ENCODE data around the gene CD36. TPM values are rescaled to one million over a fixed set of nuclear protein-coding genes. Genes with fewer than 3 reads are reported as not detected.

CD36 gene
- total RNA-seq, 3 donors from 2014 or later (not counting 1 experiment from before 2014, with no cell fraction given): 5.5 to 7.0 (median 6.0) TPM

- no peaks in the 10 kb centered on the region for H3K27me3 ChIP-seq (ENCODE audit: control insufficient read depth, insufficient read depth, low read length)
- WGBS (ENCODE audit: insufficient coverage): 0% methylated on average over 1 of the region's 1 CpG
- no peaks in the 10 kb centered on the region for H3K27me3 Mint-ChIP-seq (ENCODE audit: low read depth in 2 of 2)
- H3K9me3 ChIP-seq (ENCODE audit: control insufficient read depth, insufficient read depth, low read length): no peaks in the 10 kb centered on the region
- no peak overlapping the region for H3K4me3 ChIP-seq (ENCODE audit: low read length)
- H3K4me3 Mint-ChIP-seq: no peak overlapping the region
- no peaks in the 10 kb centered on the region for H3K4me1 Mint-ChIP-seq
- no peak overlapping the region for H3K27ac Mint-ChIP-seq
- no peak for TF ChIP-seq CTCF (IDR thresholded peaks at IDR 0.05)
- no peak for ATAC-seq
- peaks cover 0 to 2% of the 10 kb centered on the region in 2 donors for H3K9me3 Mint-ChIP-seq
- no peaks in the 10 kb centered on the region for H3K4me1 ChIP-seq (ENCODE audit: control insufficient read depth, insufficient read depth, low read length)
- H3K27ac ChIP-seq (ENCODE audit: low read length): no peak overlapping the region
- no peaks in the 10 kb centered on the region for H3K36me3 ChIP-seq (ENCODE audit: control insufficient read depth, insufficient read depth, low read length)
- DNase-seq: no peak
- no peaks in the 10 kb centered on the region for H3K36me3 Mint-ChIP-seq
- intact Hi-C loops (cut with micrococcal nuclease): no loop called here
These were observed 6.3 kb upstream of the CD36 start for GRCh38 chr7:80632139-80632538.

GRCh38 chr7:80632819-80633218, 5.6 kb upstream of the CD36 start:
- H3K36me3 Mint-ChIP-seq: no peaks in the 10 kb centered on the region
- WGBS (ENCODE audit: insufficient coverage): 83% methylated on average over 2 of the region's 3 CpGs
- DNase-seq (no peak), ATAC-seq (no peak)
- H3K4me1 ChIP-seq (ENCODE audit: control insufficient read depth, insufficient read depth, low read length): no peaks in the 10 kb centered on the region
- H3K9me3 ChIP-seq (ENCODE audit: control insufficient read depth, insufficient read depth, low read length): no peaks in the 10 kb centered on the region
- intact Hi-C loops (cut with micrococcal nuclease): no loop called here
- H3K4me1 Mint-ChIP-seq: no peaks in the 10 kb centered on the region
- H3K27ac Mint-ChIP-seq: no peak overlapping the region
- TF ChIP-seq CTCF (IDR thresholded peaks at IDR 0.05): no peak
- no peaks in the 10 kb centered on the region for H3K27me3 ChIP-seq (ENCODE audit: control insufficient read depth, insufficient read depth, low read length)
- H3K9me3 Mint-ChIP-seq: peaks cover 0 to 2% of the 10 kb centered on the region in 2 donors
- no peak overlapping the region for H3K4me3 Mint-ChIP-seq
- no peak overlapping the region for H3K4me3 ChIP-seq (ENCODE audit: low read length)
- H3K27me3 Mint-ChIP-seq (ENCODE audit: low read depth in 2 of 2): no peaks in the 10 kb centered on the region
- H3K27ac ChIP-seq (ENCODE audit: low read length): no peak overlapping the region
- no peaks in the 10 kb centered on the region for H3K36me3 ChIP-seq (ENCODE audit: control insufficient read depth, insufficient read depth, low read length)

GRCh38 chr7:80634505-80634904, 3.9 kb upstream of the CD36 start:
- Histone ChIP-seq H3K27me3 (ENCODE audit: control insufficient read depth, insufficient read depth, low read length) (no peaks in the 10 kb centered on the region), H3K36me3 (ENCODE audit: control insufficient read depth, insufficient read depth, low read length) (no peaks in the 10 kb centered on the region), H3K4me1 (ENCODE audit: control insufficient read depth, insufficient read depth, low read length) (no peaks in the 10 kb centered on the region), H3K9me3 (ENCODE audit: control insufficient read depth, insufficient read depth, low read length) (no peaks in the 10 kb centered on the region), H3K27ac (ENCODE audit: low read length) (no peak overlapping the region), H3K4me3 (ENCODE audit: low read length) (no peak overlapping the region)
- no peak for TF ChIP-seq CTCF (IDR thresholded peaks at IDR 0.05)
- ATAC-seq: no peak
- no peak overlapping the region for H3K4me3 Mint-ChIP-seq
- peaks cover 0 to 2% of the 10 kb centered on the region in 2 donors for H3K9me3 Mint-ChIP-seq
- 36% methylated on average over 2 of the region's 2 CpGs for WGBS (ENCODE audit: insufficient coverage)
- no peaks in the 10 kb centered on the region for H3K36me3 Mint-ChIP-seq
- no peak overlapping the region for H3K27ac Mint-ChIP-seq
- no peaks in the 10 kb centered on the region for H3K4me1 Mint-ChIP-seq
- H3K27me3 Mint-ChIP-seq (ENCODE audit: low read depth in 2 of 2): no peaks in the 10 kb centered on the region
- no peak for DNase-seq
- intact Hi-C loops (cut with micrococcal nuclease): no loop called here

GRCh38 chr7:80635533-80635932, 2.9 kb upstream of the CD36 start:
- Histone ChIP-seq H3K9me3 (ENCODE audit: control insufficient read depth, insufficient read depth, low read length) (no peaks in the 10 kb centered on the region), H3K27me3 (ENCODE audit: control insufficient read depth, insufficient read depth, low read length) (no peaks in the 10 kb centered on the region), H3K4me1 (ENCODE audit: control insufficient read depth, insufficient read depth, low read length) (no peaks in the 10 kb centered on the region), H3K36me3 (ENCODE audit: control insufficient read depth, insufficient read depth, low read length) (no peaks in the 10 kb centered on the region), H3K4me3 (ENCODE audit: low read length) (no peak overlapping the region), H3K27ac (ENCODE audit: low read length) (no peak overlapping the region)
- Mint-ChIP-seq H3K27ac (no peak overlapping the region), H3K36me3 (no peaks in the 10 kb centered on the region), H3K4me3 (no peak overlapping the region), H3K27me3 (ENCODE audit: low read depth in 2 of 2) (no peaks in the 10 kb centered on the region), H3K4me1 (no peaks in the 10 kb centered on the region), H3K9me3 (peaks cover 0 to 2% of the 10 kb centered on the region in 2 donors)
- DNase-seq (no peak), ATAC-seq (no peak)
- TF ChIP-seq CTCF (IDR thresholded peaks at IDR 0.05): no peak
- no CpG with 5 or more reads among the region's 1 CpG for WGBS (ENCODE audit: insufficient coverage)
- intact Hi-C loops (cut with micrococcal nuclease): no loop called here

Data from natural killer cell (primary cell).